Measurements from ENCODE around the gene CYP2C9.
"Not testable (repeated sequence)": the region's sequence is repeated elsewhere in the genome, so short reads cannot be mapped to it uniquely, and the experiment has no call there.

The CYP2C9 gene

GRCh38 chr10:94938383-94938782 lies at the start of gene CYP2C9:
CYP2C9 (plus strand) TSS chr10:94938658; CDS start chr10:94938683, 25 bp downstream.
- no peaks in the 10 kb centered on the region for H4K20me1 ChIP-seq (ENCODE audit: insufficient read depth, low read length)
- no peak within 1 kb of the TSS for H3K27ac ChIP-seq (ENCODE audit: low read depth, low read length, poor library complexity, severe bottlenecking)
- TF ChIP-seq CTCF (IDR thresholded peaks at IDR 0.05; ENCODE audit: low read length) (no peak), EZH2 (IDR thresholded peaks at IDR 0.05; ENCODE audit: borderline replicate concordance, low read length) (no peak)
- H3K9me2 ChIP-seq (ENCODE audit: low read depth, low read length), result no peaks in the 10 kb centered on the region
- no peak within 1 kb of the TSS for H3K4me3 ChIP-seq (ENCODE audit: low read depth, low read length, poor library complexity, severe bottlenecking)
- H3K79me2 ChIP-seq (ENCODE audit: insufficient read depth, low read length), result no peaks in the 10 kb centered on the region
- no peak within 1 kb of the TSS for H3K9ac ChIP-seq (ENCODE audit: low read length)
- H3K4me2 ChIP-seq (ENCODE audit: low read length), result no peak within 1 kb of the TSS
- H3K9me3 ChIP-seq (ENCODE audit: low read length), result no peaks in the 10 kb centered on the region
- H3K36me3 ChIP-seq (ENCODE audit: insufficient read depth, low read length), result no peaks in the 10 kb centered on the region
- H3K27me3 ChIP-seq (ENCODE audit: insufficient read depth, low read length), result no peaks in the 10 kb centered on the region
- no peak within 1 kb of the TSS for H2AFZ ChIP-seq (ENCODE audit: low read length)
- no peaks in the 10 kb centered on the region for H3F3A ChIP-seq (ENCODE audit: insufficient read depth, low read length)
- no peaks in the 10 kb centered on the region for H3K4me1 ChIP-seq (ENCODE audit: insufficient read depth, low read length, severe bottlenecking)

- no peaks in the 10 kb centered on the region for H3F3A ChIP-seq (ENCODE audit: insufficient read depth, low read length)
- no peak overlapping the region for H3K27ac ChIP-seq (ENCODE audit: low read depth, low read length, poor library complexity, severe bottlenecking)
- H4K20me1 ChIP-seq (ENCODE audit: insufficient read depth, low read length), result no peaks in the 10 kb centered on the region
- no peaks in the 10 kb centered on the region for H3K36me3 ChIP-seq (ENCODE audit: insufficient read depth, low read length)
- no peak overlapping the region for H2AFZ ChIP-seq (ENCODE audit: low read length)
- H3K9me3 ChIP-seq (ENCODE audit: low read length), result no peaks in the 10 kb centered on the region
- no peak overlapping the region for H3K4me3 ChIP-seq (ENCODE audit: low read depth, low read length, poor library complexity, severe bottlenecking)
- H3K4me1 ChIP-seq (ENCODE audit: insufficient read depth, low read length, severe bottlenecking), result no peaks in the 10 kb centered on the region
- TF ChIP-seq EZH2 (IDR thresholded peaks at IDR 0.05; ENCODE audit: borderline replicate concordance, low read length), result no peak
- no peak for TF ChIP-seq CTCF (IDR thresholded peaks at IDR 0.05; ENCODE audit: low read length)
- H3K9ac ChIP-seq (ENCODE audit: low read length), result no peak overlapping the region
- no peak overlapping the region for H3K4me2 ChIP-seq (ENCODE audit: low read length)
- no peaks in the 10 kb centered on the region for H3K79me2 ChIP-seq (ENCODE audit: insufficient read depth, low read length)
- no peaks in the 10 kb centered on the region for H3K9me2 ChIP-seq (ENCODE audit: low read depth, low read length)
- no peaks in the 10 kb centered on the region for H3K27me3 ChIP-seq (ENCODE audit: insufficient read depth, low read length)
These were observed 49.3 kb upstream of the CYP2C9 start for GRCh38 chr10:94889123-94889522.

GRCh38 chr10:94890264-94891022 lies 48.0 kb upstream of the CYP2C9 start:
- Histone ChIP-seq H3K4me3 (ENCODE audit: low read depth, low read length, poor library complexity, severe bottlenecking) (no peak overlapping the region), H4K20me1 (ENCODE audit: insufficient read depth, low read length) (no peaks in the 10 kb centered on the region), H3K79me2 (ENCODE audit: insufficient read depth, low read length) (no peaks in the 10 kb centered on the region), H3K4me1 (ENCODE audit: insufficient read depth, low read length, severe bottlenecking) (no peaks in the 10 kb centered on the region), H3K9me2 (ENCODE audit: low read depth, low read length) (no peaks in the 10 kb centered on the region), H3K4me2 (ENCODE audit: low read length) (no peak overlapping the region), H2AFZ (ENCODE audit: low read length) (no peak overlapping the region), H3K9me3 (ENCODE audit: low read length) (no peaks in the 10 kb centered on the region), H3K36me3 (ENCODE audit: insufficient read depth, low read length) (no peaks in the 10 kb centered on the region), H3F3A (ENCODE audit: insufficient read depth, low read length) (no peaks in the 10 kb centered on the region), H3K27ac (ENCODE audit: low read depth, low read length, poor library complexity, severe bottlenecking) (no peak overlapping the region), H3K9ac (ENCODE audit: low read length) (no peak overlapping the region), H3K27me3 (ENCODE audit: insufficient read depth, low read length) (no peaks in the 10 kb centered on the region)
- TF ChIP-seq EZH2 (IDR thresholded peaks at IDR 0.05; ENCODE audit: borderline replicate concordance, low read length) (no peak), CTCF (IDR thresholded peaks at IDR 0.05; ENCODE audit: low read length) (no peak)

GRCh38 chr10:94898414-94898813 lies 40.0 kb upstream of the CYP2C9 start:
- not testable (repeated sequence) for H3K9me2 ChIP-seq (ENCODE audit: low read depth, low read length); H3K9me3 ChIP-seq (ENCODE audit: low read length); H3K4me3 ChIP-seq (ENCODE audit: low read depth, low read length, poor library complexity, severe bottlenecking); H3K36me3 ChIP-seq (ENCODE audit: insufficient read depth, low read length); H2AFZ ChIP-seq (ENCODE audit: low read length); H3K27me3 ChIP-seq (ENCODE audit: insufficient read depth, low read length); H3K27ac ChIP-seq (ENCODE audit: low read depth, low read length, poor library complexity, severe bottlenecking); H3K4me2 ChIP-seq (ENCODE audit: low read length); H3K79me2 ChIP-seq (ENCODE audit: insufficient read depth, low read length); H3K4me1 ChIP-seq (ENCODE audit: insufficient read depth, low read length, severe bottlenecking); H4K20me1 ChIP-seq (ENCODE audit: insufficient read depth, low read length); H3K9ac ChIP-seq (ENCODE audit: low read length); H3F3A ChIP-seq (ENCODE audit: insufficient read depth, low read length)
